GM18861 (cell line): Measurements from ENCODE around the gene GALK2.
"Not testable (repeated sequence)": the region's sequence is repeated elsewhere in the genome, so short reads cannot be mapped to it uniquely, and the experiment has no call there.

Experiments
- ATAC-seq: cut with Tn5 transposase; IDR thresholded peaks from one replicate; pipeline ENCODE4 v1.9.1; 2021; ENCODE audit not compliant: unreplicated experiment

The GALK2 gene

DNA sequence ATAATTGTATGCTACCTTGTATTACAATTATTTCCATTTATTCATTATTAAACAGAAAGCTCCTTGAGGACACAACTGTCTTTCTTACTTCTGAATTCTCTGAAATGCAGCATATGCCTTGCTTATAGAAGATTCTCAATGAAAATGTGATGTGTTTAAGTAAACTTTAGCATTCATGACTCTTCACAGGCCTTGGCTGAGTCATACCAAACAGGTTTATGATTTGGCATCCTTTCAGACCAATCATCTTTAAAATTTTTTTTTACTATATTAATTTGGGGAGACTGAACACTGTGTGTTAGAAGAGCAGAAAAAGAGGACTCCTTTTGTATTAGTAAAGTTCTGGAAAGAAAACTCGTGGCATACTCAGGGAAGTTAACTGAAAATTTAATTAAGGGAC is 6.4 kb upstream of the GALK2 start:
- ATAC-seq: no peak

DNA sequence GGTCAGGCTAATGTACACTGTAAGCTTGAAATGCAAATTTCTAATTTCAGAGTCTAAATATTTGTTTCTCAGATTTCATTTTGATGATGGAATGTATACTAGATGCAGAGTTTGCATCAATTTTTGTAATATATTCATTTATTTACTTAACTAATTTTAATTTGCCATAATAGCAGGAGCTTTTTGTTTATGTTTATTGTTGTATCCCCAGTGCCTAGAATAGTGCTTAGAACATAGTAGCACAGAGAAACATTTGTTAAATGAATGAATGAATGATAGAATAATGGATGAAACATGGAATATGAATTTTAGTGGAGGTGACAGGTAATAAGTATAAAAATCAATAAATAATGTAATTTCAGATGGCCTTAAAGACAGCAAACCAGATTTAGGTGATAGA is 5.2 kb upstream of the GALK2 start:
- no peak for ATAC-seq

DNA sequence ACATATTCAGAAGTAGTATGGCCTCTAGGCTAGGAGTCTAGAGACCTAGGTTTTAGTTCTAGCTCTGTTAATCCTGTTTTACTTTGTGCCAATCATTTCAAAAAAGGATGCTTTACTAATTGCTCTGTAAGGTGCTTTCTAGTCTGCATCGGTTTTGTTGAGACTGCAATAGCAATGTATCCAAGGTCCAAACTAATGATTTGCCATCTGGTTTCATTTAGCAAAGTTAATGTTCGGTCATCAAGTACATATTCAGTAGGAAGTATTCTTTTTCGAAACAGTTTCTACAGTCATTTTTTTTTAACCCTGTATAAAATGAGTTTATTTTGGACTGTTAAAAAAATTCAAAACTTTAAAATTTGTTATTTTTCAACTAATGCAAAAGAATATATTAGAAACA is 2.0 kb upstream of the GALK2 start:
- no peak for ATAC-seq

DNA sequence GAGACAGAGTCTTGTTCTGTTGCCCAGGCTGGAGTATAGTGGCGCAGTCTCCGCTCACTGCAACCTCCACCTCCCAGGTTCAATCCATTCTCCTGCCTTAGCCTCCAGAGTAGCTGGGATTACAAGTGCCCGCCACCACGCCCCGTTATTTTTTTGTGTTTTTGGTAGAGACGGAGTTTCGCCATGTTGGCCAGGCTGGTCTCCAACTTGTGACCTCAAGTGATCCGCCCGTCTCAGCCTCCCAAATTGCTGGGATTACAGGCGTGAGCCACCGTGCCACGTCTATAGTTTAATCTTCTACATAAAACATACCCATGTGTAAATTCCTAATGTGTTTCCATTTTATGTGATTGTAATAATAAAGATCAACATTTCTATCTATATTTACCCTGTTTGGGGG is 1.7 kb downstream of the GALK2 start:
- ATAC-seq: no peak

DNA sequence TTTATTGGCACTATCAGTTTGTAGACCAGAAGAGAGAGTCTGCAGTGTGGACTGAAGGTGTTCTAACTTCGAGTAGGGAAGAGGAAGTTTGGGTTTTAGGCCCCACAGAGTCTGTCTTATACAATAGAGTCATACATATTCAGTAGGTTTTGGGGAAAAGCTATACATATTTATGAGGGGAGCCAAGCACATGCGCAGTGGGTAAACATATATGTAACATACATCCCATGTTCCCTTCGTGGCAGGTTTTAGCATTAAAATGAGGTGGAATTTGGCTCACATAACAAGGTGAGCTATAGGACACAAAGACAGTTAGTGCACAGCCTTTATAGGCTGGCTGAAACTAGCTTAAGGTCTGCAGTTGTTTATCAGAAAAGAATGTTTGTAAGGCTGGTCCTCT is 4.9 kb downstream of the GALK2 start:
- ATAC-seq: no peak

DNA sequence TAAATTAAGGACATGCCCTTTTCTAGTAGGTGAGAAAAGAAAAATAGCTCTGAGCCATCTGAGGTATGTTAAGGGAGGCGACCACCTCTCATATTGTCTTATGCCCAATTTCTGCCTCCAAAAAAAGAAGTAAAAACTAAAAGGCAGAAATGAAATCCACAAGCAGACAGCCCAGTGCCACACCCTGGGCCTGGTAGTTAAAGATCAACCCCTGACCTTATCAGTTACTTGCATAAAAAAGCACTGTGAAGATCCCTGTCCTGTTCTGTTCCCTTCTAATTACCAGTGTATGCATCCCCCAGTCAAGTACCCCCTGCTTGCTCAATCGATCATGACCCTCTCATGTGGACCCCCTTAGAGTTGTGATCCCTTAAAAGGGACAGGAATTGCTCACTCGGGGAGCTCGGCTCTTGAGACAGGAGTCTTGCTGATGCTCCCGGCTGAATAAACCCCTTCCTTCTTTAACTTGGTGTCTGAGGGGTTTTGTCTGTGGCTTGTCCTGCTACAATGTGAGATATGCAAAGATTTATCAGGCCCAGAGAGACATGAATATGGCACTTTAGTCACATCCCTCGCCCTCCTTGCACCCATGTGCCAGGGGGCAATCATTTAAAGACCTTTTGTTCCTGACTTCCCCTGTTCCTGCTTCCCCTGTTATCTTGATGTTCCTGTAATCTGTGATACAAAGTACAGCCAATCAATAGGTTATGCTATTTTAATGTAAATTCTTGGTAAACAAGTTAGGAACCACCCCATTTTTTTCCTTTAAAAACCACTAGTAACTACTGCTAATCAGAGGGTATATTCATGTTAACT is 5.7 kb downstream of the GALK2 start:
- not testable (repeated sequence) for ATAC-seq

DNA sequence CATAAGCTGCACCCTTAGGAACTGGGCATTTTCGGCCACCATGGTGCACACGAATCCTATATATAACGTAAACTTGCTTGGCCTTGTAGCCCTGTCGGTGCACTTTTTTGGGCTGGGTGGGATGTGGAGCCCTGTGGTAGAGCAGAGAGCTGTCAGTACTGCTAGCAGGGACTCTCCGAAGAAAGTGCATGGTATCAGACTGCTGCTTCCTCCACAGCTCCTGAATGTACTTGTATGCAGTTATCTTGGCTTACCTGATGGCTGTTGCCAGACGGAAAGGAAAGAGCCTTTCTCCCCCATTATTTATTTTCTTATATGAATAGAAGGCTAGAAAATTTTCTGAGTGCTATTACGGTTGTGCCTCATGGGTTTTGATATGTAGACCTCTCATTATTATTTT is 8.4 kb downstream of the GALK2 start:
- ATAC-seq: no peak

DNA sequence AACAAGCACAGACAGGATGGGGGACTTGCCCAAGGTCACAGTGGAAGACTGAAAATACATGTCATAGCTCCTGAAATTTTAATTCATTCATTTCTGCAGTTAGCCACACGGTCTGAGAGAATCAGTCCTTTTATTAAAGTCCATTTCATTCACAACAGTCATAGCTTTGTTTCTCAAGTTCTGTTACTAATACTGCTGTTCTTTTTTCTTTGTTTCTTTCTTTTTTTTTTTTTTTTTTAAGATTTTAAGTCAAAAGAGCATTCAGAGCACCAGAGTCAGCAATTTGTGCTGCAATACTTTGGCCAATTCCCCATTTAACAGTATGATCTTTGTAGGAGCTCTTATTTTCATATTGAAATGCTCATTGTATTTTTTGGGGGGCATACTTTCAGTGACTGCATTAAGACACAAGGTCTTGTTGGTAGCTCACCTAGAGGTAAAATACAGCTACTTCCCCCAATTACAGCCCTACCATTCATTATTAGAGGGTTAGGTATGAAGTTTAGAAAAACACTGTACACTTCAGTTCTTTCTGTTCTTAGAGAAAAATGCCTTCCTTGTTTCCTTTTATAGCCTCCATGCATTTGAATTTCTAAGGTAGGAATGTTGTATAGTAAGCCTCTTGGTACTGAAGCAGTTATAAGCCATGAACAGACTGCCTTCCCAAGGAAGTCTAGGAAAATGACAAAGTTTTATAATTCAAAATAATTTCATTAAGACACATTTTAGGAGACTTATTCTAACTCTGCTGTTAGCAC is 9.6 kb downstream of the GALK2 start:
- ATAC-seq: no peak

DNA sequence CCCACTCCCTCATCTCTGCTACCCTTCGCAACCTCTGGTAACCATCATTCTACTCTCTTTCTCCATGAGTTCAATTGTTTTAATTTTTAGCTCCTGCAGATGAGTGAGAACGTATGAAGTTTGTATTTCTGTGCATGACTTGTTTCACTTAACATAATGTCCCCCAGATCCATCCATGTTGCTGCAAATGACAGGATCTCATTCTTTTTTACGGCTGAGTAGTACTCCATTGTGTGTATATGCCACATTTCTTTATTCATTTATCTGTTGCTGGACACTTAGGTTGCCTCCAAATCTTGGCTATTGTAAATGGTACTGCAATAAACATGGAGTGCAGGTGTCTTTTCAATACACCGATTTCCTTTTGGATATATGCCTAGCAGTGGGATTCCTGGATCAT is 12.1 kb downstream of the GALK2 start:
- ATAC-seq: no peak

DNA sequence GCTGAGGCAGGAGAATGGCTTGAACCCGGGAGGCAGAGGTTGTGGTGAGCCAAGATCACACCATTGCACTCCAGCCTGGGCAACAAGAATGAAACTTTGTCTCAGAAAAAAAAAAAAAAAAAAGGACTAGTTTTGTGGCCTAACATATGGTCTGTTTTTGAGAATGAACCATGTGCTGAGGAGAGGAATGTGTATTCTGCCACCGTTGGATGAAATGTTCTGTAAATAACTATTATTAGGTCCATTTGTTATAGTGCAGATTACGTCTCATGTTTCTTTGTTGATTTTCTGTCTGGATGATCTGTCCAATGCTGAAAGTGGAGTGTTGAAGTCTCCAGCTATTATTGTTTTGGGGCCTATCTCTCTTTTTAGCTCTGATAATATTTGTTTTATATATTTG is 13.7 kb downstream of the GALK2 start:
- ATAC-seq: not testable (repeated sequence)

DNA sequence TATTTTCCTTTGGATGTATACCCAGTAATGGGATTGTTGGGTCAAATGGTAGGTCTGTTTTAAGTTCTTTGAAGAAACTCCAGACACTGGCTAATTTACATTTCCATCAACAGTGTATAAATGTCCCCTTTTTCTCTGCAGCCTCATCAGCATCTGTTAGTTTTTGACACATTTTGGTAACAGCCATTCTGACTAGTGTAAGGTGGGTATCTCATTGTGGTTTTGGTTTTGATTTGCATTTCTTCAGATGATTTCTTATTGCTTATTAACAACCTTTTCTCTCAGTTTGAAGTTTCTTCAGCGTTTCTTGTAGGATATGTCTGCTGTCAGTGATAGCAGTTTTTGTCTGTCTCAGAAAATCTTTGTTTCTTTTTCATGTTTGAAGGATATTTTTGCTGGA is 15.4 kb downstream of the GALK2 start:
- ATAC-seq: peak; percentile 93

DNA sequence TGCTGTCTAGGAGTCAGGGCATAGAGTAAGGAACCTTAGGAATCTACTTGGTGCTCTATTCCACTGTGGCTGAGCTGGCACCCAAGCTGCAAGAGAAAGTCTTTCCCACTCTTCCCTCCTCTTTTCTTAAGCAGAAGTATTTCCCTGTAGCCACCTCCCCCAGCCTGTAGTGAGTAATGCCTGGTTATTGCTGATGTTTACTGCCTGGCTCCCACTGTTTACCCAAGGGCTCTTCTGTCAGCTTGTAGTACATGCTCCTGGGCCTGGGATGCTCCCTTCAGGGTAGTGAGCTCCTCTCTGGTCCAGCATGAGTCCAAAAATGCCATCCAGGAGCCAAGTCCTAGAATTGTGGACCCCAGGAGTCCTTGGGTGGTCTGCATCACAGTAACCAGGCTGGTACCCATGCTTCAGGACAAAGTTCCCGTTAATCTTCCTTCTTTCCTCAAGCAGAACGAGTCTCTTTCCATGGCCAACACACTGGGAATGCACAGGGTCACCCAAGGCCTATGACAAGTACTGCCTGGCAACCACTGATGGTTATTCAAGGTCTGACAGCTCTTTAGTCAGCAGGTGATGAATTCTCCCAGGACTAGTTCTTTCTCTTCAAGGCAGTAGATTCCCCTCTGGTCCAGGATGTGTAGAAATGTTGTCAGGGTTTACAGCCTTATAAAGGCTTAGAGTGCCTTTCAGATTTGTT is 17.6 kb downstream of the GALK2 start:
- no peak for ATAC-seq

DNA sequence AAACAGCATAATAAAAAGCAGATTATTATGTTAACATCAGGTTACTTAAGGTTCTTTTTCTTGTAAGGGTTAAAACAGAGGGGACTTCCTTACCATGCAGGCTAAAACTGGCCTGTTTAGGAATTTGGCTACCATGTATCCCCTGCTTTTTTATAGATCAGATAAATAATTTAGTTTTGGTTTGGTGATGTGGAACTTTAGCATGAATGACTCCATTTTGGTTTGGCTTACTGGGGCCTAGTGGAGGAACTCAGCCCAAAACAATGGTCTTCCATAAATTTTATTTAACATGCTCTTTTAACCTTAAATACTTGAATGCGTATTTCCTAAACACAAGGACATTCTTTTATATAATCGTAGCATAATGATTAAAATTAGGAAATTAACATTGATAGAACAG is 18.9 kb downstream of the GALK2 start:
- no peak for ATAC-seq

DNA sequence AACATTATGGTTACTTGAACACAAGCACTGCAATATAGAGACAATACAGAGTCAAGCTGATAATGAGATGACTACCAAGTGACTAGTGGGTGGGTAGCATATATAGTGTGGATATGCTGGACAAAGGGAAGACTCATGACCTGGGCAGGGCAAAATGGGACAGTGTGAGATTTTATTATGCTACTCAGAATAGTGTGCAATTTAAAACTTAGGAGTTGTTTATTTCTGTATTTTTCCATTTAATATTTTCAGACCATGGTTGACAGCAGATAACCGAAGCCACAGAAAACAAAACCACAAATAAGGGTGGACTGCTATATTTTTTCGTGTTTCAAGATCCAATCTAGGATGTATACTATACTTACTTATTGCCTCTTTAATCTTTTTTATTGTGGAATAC is 19.6 kb downstream of the GALK2 start:
- ATAC-seq: no peak

DNA sequence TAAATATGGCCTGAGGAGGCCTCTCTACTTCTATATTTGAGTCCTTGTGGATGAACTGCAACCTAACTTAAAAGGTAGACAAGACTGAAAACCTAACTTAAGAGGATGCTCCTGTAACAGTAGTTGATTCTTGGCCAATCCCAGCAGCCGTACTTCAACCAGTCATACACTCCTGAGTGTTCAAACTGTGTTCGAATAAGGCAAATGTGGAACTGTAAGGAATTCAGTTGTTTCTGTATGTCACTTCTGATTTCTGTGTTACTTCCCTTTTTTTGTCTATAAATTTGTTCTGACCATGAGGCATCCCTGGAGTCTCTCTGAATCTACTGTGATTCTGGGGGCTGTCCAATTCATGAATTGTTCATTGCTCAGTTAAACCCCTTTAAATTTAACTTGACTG is 20.5 kb downstream of the GALK2 start:
- no peak for ATAC-seq

DNA sequence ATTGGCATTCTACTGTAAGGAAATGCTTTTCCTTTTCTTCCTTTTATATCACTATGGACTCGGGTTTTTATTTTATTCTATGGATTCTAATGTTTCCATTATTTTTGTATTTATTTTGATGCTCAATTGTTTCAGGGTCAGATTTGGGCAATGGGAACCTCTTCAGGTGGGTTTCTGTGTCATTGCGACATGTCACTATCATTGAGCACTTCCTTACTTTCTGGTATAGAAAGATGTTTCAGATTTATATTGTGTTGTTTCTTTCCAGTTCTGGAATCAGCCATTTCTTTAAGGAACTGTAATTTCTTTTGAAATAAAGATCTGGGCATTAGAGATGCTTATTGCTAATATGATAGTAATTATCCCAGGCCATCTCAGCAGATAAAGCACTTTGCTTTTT is 21.8 kb downstream of the GALK2 start:
- ATAC-seq: no peak

DNA sequence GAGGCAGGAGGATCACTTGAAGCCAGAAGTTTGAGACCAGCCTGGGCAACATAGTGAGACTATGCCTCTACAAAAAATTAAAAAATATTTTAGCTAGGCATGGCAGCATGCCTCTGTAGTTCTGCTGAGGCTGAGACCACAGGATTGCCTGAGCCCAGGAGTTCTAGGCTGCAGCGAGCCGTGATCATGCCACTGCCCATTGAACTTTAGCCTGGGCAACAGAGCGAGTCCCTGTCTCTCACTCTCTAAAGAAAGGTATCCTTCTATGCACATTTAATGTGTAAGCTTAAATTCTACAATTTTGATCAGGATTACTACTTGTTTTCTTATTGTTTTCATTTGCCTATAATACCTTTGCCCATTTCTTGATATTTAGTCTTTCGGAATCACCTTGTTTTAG is 26.8 kb downstream of the GALK2 start:
- no peak for ATAC-seq

DNA sequence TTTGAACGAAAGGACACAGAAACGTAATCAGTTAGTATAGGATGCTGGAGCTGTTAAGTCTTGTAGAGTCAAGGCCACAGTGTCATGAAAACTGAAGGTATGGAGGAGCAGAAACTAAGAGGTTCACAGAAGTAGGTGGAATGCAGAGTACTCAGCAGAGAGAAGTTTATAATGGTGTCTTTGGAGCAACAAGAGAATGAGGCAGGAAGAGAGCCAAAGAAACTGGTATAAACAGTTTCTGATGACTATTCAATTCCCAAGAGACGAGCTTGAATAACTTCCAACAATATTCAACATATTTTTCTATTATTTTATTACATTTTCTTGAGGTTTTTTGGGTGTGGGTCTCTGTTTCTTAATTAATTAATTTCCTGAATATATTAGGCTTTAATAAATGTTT is 29.6 kb downstream of the GALK2 start:
- ATAC-seq: no peak

DNA sequence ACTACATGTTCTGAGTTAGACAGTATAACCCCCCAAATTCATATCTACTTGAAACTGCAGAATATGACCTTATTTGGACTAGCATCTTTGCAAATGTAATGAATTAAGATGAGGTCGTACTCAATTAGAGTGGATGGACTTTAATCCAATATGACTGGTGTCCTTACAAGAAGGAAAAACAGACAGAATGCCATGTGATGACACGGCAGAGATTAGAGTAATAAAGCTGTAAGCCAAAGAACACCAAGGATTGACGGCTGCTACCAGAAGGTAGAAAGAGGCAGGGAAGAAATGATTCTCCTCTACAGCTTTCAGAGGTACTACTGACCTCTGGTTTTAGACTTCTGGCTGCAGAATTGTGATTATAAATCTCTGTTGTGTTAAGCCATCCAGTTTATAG is 30.3 kb downstream of the GALK2 start:
- ATAC-seq: no peak

DNA sequence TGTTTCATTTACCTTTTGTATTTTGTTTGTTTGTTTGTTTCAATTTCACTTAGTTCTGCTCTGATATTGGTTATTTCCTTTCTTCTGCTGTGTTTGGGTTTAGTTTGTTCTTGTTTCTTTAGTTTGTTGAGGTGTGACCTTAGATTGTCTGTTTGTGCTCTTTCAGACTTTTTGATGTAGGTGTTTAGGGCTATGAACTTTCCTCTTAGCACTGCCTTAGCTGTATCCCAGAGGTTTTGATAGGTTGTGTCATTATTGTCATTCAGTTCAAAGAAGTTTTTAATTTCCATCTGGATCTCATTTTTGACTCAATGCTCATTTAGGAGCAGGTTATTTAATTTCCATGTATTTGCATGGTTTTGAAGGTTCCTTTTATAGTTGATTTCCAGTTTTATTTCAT is 38.1 kb downstream of the GALK2 start:
- ATAC-seq: not testable (repeated sequence)

DNA sequence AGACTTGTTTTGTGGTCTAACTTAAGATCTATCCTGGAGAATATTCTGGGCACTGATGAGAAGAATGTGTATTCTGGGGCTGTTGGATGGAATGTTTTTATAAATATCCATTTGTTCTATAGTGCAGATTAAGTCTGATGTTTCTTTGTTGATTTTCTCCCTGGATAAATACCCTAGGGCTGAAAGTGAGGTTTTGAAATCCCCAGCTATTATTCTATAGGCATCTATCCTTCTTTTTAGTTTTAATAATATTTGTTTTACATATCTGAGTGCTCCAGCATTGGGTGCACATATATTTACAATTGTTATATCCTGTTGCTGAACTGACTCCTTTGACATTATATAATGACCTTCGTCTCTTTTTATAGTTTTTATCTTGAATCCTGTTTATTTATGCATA is 42.9 kb downstream of the GALK2 start:
- no peak for ATAC-seq
